Keratinocyte (primary cell): ENCODE data around the gene NCKAP5.

Source experiments
- CTCF ChIP-seq, 3 experiments: IDR thresholded peaks in 1 of 3; conservative IDR thresholded peaks in 1 of 3; optimal IDR thresholded peaks in 1 of 3; 2 replicates in 2 of 3; 3 replicates in 1 of 3; pipeline versions ENCODE3 to v1.5.1; 2011; ENCODE audit warnings: low read length in 3 of 3, mild to moderate bottlenecking in 3 of 3, moderate library complexity in 2 of 3, control low read depth in 1 of 3, inconsistent platforms in 1 of 3; ENCODE audit not compliant: insufficient read depth in 2 of 3; ENCODE audit errors: extremely low read depth in 1 of 3
- EZH2 ChIP-seq: IDR thresholded peaks from one replicate; pipeline ENCODE4 v1.6.1; 2012; ENCODE audit warnings: inconsistent platforms, mild to moderate bottlenecking, low read length, moderate library complexity

DNA sequence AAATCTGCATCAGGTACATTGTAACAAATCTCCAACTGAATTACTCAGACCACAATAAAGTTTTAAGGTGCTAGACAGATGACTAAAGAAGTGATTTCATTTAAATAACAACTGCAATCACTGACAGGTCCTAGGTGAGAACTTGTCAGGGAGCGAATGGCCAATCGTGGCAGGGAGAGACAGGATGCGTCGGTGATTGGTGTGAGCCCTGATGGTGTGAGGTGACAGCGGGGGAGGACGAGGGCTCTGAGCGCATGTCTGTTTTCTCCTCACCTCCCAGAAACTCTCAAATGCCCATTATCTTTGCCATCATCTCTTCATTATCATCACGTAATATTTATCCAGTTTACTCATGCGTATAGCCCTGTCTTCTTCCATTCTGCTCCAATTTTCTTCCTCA is 690.3 kb downstream of the NCKAP5 start:
- no peak for TF ChIP-seq CTCF (optimal IDR thresholded peaks at IDR 0.05 in 1 of 3, IDR thresholded peaks at IDR 0.05 in 1 of 3, conservative IDR thresholded peaks at IDR 0.05 in 1 of 3; ENCODE audit: extremely low read depth in 1 of 3, insufficient read depth in 2 of 3, low read length in 3 of 3)
- TF ChIP-seq EZH2: no peak
